ENCODE results near the gene CLBA1.

- TF ChIP-seq POLR2A (IDR thresholded peaks at IDR 0.05; ENCODE audit: low read depth, low read length), result no peak
- no peak for TF ChIP-seq POLR2AphosphoS5 (IDR thresholded peaks at IDR 0.05; ENCODE audit: low read depth, low read length)
- TF ChIP-seq TAF1 (IDR thresholded peaks at IDR 0.05; ENCODE audit: borderline replicate concordance, low read depth, low read length), result no peak
Measured at GRCh38 chr14:105015905-105016304, 30.3 kb downstream of the CLBA1 start.
